Spleen (tissue), 7 donors: ENCODE data around the gene PLXNA3.

ENCODE experiments used
- CTCF ChIP-seq, 11 experiments: fragments of 200-600 bp in 7 of 11; fragments of 450-650 bp in 4 of 11; sonication (generic) in 4 of 11; IDR thresholded peaks in 8 of 11; conservative IDR thresholded peaks in 3 of 11; 1 replicate in 7 of 11; 2 replicates in 4 of 11; pipeline versions ENCODE4 v1.4.0 to v1.8.0; 2016 to 2021; ENCODE audit warnings: antibody characterized with exemption in 11 of 11, inconsistent platforms in 4 of 11, mild to moderate bottlenecking in 1 of 11
- POLR2A ChIP-seq, 3 donors: fragments of 450-650 bp; IDR thresholded peaks; one replicate each; pipeline ENCODE4 v1.5.1; 2017; ENCODE audit warnings: antibody characterized with exemption in 3 of 3, mild to moderate bottlenecking in 1 of 3
- donor health status: DM: no; HTN: no; CAD: no; lungs with moderate emphysema.
- donor health status: DM: no; HTN: no; CAD: no.
- donor health status: DM: no; HTN: no; CAD: no.

DNA sequence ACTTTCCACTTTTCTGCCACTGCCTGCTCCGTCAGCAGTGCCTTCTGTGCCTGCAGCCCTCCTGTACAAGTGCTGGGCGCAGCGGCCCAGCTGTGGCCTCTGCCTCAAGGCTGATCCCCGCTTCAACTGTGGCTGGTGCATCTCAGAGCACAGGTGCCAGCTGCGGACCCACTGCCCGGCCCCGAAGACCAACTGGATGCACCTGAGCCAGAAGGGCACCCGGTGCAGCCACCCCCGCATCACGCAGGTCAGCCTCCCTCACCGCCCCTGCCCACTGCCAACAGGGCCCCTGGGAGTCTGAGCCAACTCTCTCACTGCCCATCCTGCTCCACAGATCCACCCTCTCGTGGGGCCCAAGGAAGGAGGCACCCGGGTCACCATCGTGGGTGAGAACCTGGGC, 7.5 kb downstream of the PLXNA3 start:
- no peak for TF ChIP-seq CTCF (IDR thresholded peaks at IDR 0.05 in 8 of 11, conservative IDR thresholded peaks at IDR 0.05 in 3 of 11)
- TF ChIP-seq POLR2A (IDR thresholded peaks at IDR 0.05) = no peak
